OCI-LY3 (cell line): Measurements from ENCODE around the gene RBM23.

Source experiments
- H2AFZ ChIP-seq: fragments of 200-600, 300-600 bp; shearing (Covaris generic); 2 replicates; pipeline ENCODE4 v1.6.0; 2014; ENCODE audit warnings: antibody characterized with exemption, low read depth, low read length
- H3K27ac ChIP-seq: fragments of 200-600, 300-600 bp; sonication (generic); 2 replicates; pipeline ENCODE4 v1.5.1; 2014; ENCODE audit warnings: mild to moderate bottlenecking, low read length, moderate library complexity, mixed read lengths
- H3K27me3 ChIP-seq: fragments of 200-600, 300-600 bp; sonication (generic); 2 replicates; pipeline ENCODE4 v1.6.1; 2014; ENCODE audit warnings: low read depth, low read length, mixed read lengths
- H3K36me3 ChIP-seq: fragments of 200-600, 300-600 bp; sonication (generic); replicated peaks from 2 replicates; pipeline ENCODE3; 2014; ENCODE audit warnings: low read depth, low read length, mixed read lengths
- H3K4me1 ChIP-seq: fragments of 300-600, 200-600 bp; sonication (generic); 2 replicates; pipeline ENCODE4 v1.6.1; 2014; ENCODE audit warnings: low read length, mixed read lengths
- H3K4me2 ChIP-seq: fragments of 200-600, 300-600 bp; sonication (generic); 2 replicates; pipeline ENCODE4 v1.6.1; 2014; ENCODE audit warnings: low read length, mixed read lengths
- H3K4me3 ChIP-seq: fragments of 300-600, 200-600 bp; sonication (generic); 2 replicates; pipeline ENCODE4 v1.5.1; 2014; ENCODE audit warnings: antibody characterized with exemption, mild to moderate bottlenecking, low read length, moderate library complexity
- H3K79me2 ChIP-seq: fragments of 300-600, 200-600 bp; shearing (Covaris generic); 2 replicates; pipeline ENCODE4 v1.6.1; 2014; ENCODE audit warnings: mild to moderate bottlenecking, low read length, mixed read lengths
- H3K9ac ChIP-seq: fragments of 300-600, 200-600 bp; shearing (Covaris generic); 2 replicates; pipeline ENCODE4 v1.6.0; 2014; ENCODE audit warnings: mild to moderate bottlenecking, low read length, moderate library complexity
- H3K9me3 ChIP-seq: fragments of 200-600, 300-600 bp; shearing (Covaris generic); 2 replicates; pipeline ENCODE4 v1.6.1; 2014; ENCODE audit warnings: low read length, mixed read lengths; ENCODE audit not compliant: insufficient read depth
- H4K20me1 ChIP-seq: fragments of 200-600, 300-600 bp; sonication (generic); 2 replicates; pipeline ENCODE4 v1.6.1; 2016; ENCODE audit warnings: low read length, mixed read lengths; ENCODE audit not compliant: insufficient read depth
- CTCF ChIP-seq: fragments of 200-600, 300-600 bp; sonication (generic); IDR thresholded peaks from 2 replicates; pipeline ENCODE4 v1.5.1; 2014; ENCODE audit warnings: antibody characterized with exemption, low read length, low read depth
- EZH2phosphoT487 ChIP-seq: fragments of 200-600 bp; shearing (Covaris generic); IDR thresholded peaks from 2 replicates; pipeline ENCODE4 v1.6.1; 2018; ENCODE audit warnings: antibody characterized with exemption, mixed run types, low read depth

RBM23 gene

GRCh38 chr14:22844221-22845102, 74.5 kb downstream of the RBM23 start:
- Histone ChIP-seq H3K4me1 (no peaks in the 10 kb centered on the region), H3K9ac (no peak overlapping the region), H3K36me3 (no peaks in the 10 kb centered on the region), H4K20me1 (no peaks in the 10 kb centered on the region), H3K4me3 (no peak overlapping the region), H3K4me2 (no peak overlapping the region), H3K79me2 (no peaks in the 10 kb centered on the region), H3K27me3 (no peaks in the 10 kb centered on the region), H2AFZ (no peak overlapping the region), H3K9me3 (no peaks in the 10 kb centered on the region), H3K27ac (no peak overlapping the region)
- TF ChIP-seq EZH2phosphoT487 (no peak), CTCF (no peak)
